GM21825 (cell line): ENCODE results near the gene GRIK2.
"Not testable (repeated sequence)": the region's sequence is repeated elsewhere in the genome, so short reads cannot be mapped to it uniquely, and the experiment has no call there.

Source experiments
- ATAC-seq: cut with Tn5 transposase; IDR thresholded peaks from one replicate; pipeline ENCODE4 v1.9.1; 2021; ENCODE audit warnings: mild to moderate bottlenecking, moderate library complexity; ENCODE audit not compliant: unreplicated experiment

Gene GRIK2

DNA sequence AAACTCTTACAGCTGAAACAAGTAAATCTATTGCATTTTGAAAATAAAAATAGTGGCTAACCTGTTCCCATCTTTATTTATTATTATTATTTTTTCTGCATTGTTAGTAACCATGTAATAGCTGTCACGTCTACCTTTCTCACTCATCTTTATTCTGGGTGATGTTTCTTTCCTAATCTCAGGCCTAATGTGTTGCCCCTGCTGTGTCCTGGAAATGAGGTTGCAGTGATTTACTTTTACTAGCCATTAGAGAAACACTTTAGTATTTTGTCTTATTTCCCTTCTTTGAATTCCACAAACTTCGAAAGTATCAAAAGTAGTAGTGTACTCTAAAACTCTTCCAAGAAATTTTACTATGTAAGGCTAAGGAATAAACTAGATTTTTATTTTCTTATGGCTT is 546.9 kb downstream of the GRIK2 start:
- ATAC-seq = no peak

DNA sequence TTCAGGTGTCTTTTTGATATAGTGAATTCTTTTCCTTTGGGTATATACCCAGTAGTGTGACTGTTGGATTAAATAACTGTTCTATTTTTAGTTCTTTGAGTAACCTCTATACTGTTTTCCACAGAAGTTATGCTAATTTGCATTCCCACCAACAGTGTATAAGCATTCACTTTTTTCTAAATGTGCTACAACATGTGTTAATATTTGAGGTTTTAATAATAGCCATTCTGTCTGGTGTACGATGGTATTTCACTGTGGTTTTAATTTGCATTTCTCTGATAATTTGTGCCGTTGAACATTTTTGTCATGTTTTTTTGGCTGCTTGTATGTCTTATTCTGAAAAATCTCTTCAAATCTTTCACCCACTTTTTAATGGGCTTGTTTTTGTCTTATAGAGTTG is 563.5 kb downstream of the GRIK2 start:
- no peak for ATAC-seq

DNA sequence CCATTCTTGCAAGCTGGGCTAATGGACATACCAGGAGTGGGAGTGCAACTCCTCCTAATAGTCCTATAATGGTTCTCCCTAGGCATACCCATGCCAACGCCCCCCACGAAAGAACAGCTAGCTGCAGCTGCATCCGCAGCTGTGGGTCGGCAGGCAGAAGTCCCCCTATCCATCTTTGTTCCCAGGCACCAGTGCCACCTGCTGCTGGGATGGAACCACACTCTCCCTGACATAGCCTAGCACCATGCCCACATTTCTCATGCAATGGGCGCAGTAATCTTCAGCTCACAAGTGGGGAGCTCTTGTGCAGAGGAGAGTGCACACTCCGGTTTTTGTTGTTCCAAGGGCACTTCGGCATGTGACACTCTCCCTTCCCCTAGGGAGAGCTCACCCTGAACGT is 567.8 kb downstream of the GRIK2 start:
- no peak for ATAC-seq

DNA sequence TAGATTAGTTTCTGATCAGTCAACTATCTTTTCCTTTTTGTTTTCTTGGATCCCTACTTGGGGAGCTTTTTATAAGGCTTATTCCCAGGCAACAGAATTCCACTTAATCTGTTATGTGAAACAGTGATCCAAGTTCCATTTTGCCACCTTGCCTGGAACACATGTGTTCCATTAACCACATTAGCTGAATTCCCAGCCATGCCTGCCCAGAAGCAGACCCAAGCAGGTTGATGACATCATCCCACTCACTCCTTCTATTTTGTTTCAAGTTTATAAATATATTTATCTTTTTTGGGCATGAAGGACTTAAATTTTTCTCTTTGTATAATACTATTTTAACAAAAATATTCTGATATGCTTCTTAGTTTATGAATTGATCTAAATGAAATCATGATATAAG is 587.4 kb downstream of the GRIK2 start:
- no peak for ATAC-seq

DNA sequence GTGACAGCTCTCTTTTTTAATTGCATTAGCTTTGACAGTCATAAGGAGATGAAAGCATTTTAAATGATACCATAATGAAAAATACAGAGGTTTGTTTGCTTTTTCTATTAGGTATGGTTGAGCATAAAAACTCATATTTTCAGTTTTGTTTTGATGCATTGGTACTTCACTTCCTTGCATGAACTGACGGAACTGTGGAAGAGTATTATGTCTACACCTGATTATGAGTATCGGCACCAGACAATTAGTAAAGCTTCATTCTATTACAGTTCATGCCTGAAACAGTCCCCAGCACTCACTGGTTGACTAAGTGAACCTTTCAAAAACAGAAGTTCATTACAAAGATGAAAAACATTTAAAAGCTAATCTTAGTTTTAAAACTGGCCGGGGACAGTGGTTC is 593.0 kb downstream of the GRIK2 start:
- ATAC-seq = no peak

DNA sequence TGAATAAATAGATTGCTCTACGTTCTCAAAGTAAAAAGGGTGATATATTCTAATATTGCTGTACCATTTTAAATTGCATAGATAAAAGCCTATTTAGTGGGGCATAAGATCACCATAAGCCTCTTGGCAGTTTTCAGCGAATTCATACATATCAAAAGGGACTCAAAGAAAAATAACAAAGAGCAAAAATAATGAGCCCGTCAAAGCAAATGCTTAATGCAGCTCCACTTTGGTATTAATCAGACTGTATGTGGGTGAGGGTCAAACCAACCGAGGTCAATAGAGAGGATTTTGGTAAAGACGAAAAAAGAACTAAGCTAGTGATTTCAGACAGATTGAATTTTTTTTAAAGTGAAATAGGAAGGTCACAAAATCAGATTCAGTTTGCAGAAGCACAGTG is 598.8 kb downstream of the GRIK2 start:
- no peak for ATAC-seq

DNA sequence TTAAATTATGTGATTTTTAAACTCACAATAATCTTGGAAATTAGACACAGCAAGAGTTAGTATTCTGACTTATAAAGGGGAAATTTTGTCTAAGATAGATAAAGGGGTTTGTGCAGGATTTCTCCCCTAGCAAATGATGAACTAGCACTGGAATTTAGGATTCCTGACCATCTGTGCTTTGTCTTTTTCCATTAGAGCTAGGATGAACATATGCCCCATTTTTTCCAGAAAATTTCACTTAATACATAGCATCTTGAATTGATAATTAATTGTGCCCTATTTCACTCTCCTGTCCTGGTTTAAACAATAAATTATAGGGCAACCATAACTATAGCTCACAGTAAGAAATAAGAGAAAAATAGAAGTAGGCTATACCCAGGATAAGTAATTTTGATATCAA is 601.0 kb downstream of the GRIK2 start:
- ATAC-seq = no peak

DNA sequence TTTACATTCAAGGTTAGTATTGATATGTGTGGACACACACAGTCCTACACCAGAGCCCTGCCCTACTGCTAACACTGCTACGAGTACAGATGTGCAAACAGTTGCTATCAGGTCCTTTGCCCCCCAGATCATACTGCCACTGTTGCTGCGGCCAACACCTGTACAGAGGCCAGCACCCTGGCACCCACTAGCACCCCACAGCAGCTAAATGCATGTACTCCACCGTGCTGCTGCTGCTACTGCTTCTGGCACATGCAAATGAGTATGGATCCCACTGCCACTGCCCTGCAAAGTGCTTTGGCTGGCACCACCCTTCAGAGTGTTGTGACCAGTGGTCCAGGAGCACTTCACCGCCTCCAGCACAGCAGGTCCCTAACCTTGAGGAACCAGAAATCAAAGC is 621.9 kb downstream of the GRIK2 start:
- ATAC-seq = no peak

DNA sequence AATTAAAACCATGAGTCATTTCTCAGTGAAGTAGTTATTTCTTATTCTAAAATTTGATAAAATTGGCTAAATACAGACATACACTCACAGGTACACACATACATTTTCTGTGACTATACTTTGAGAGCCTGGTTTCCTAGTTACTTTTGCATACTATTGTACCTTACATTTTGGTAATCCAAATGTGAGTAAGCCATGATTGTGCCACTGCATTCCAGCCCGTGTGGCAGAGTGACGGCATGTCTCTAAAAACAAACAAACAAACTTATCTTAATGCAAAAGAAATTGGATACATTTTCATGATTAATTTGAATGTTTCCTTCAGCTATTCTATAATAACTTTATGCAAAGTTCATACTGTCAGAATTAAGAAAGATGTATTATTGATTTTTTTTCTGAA is 628.8 kb downstream of the GRIK2 start:
- ATAC-seq = no peak

DNA sequence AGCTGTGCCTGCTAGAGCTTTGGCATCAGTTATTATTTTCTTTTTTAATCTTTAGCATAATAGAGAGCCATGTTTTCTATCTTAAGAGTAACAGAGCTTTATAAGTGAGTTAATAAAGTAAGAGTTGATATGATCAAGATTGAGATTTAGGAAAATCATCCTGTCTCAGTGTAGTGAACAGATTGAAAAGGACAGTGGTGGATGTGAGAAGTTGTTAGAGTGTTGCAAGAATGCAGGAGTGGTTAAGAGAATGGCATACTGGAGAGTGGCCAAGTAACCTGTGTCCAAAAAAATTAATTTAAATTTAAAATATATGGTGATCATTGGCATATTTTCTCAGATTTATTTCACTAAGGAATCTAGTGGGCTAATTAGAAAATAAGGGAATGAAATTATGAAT is 629.3 kb downstream of the GRIK2 start:
- no peak for ATAC-seq

DNA sequence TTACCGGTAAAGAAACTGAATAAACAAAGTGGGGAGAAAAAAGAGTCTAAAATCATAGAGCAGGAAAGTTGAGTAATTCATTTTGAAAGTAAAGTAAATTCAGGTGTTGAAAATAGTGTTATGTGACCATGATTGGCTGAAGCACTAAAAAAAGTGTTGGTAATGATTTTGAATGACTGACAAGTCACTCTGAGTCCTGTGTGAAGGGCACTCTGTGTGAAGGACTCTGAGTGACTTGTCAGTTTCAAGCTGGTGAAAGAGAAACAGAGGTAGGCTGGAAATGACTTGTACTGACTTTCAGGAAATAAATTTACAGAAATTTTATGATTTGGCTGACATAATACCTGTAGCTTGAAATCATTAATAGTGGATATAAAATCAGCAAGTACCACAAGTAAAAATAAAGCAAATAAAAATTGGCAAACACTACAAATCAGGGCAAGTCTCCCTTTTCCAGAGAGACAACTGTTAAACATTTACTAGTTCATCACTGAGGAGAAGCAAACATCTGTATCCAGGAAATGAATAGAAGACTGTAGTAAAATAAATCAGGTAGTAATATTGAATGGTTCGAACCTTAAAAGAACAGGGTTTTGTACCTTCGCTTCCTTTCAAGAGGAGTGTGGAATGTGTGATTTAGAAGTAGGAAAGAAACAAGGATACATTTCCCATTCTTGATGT is 630.6 kb downstream of the GRIK2 start:
- no peak for ATAC-seq

DNA sequence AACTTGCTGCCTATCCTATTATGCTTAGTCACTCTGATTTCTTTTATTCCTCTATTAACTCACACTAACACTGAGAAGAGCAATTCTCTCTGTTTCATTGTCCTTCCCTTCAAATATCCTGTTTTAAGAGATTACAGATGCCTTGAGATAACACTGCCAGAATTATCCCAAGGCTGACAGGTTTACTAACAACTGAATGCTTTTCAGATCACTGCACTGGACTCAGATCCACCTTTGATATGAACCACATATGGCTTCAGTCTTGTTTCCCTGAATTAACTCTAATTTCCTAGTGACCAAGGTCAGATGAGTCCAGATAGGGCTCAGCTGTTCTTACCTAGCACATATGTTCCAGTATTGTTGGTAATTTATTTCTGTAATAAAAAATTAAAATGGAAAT is 633.1 kb downstream of the GRIK2 start:
- no peak for ATAC-seq

DNA sequence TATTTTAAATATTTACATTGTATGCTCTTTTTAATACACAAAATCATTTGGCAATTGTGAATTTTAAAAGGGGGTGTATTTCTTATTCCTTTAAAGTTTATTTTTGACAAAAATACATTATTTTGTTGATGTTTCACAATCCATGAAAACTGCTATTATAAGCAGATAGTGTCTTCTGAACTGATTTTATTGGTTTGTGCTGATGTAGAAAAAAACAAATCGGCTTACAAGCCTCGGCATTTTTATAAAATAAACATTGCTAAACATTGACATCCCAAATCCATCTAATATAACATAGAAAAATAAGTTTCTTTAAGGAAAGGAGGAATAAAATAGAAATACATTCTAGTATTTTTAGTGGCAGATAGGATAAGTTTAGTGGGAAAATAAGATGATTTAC is 634.7 kb downstream of the GRIK2 start:
- no peak for ATAC-seq

DNA sequence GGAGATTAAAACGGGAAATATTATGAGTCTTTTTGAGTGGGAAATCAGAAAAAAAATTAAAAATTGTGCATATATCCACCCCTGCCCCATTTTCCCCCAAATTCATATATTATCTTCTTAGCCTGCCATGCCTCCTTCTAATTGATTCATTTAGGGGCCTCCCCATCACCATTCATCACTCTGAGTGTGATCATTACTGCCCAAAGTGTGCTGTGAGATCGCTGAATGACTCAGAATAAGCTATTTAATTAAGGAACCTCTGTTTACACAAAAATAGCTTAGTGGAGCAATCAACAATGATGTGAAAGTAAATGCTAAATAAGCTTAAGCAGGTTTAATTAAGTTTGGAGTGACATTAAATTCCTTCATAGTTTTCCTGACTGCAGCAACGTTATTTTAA is 645.5 kb downstream of the GRIK2 start:
- ATAC-seq = no peak

DNA sequence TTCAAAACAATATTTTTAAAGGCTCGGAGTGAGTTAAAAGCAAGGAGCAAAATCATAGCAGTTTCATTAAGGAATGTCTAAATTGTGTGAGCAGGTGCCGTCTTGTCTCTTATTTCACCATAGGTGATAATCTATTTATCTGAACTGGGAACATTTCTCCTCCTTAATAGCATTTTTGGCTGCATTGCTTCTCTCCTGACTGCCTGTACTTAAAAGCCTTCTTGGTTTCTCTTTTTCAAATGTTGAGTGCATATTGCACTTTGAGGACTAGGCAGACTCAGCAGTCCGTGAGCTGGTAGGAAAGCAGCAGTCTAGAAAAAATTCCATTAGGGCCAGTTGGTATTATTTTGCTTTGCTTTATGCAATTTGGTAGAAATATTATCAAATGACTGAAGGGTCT is 645.9 kb downstream of the GRIK2 start:
- no peak for ATAC-seq

DNA sequence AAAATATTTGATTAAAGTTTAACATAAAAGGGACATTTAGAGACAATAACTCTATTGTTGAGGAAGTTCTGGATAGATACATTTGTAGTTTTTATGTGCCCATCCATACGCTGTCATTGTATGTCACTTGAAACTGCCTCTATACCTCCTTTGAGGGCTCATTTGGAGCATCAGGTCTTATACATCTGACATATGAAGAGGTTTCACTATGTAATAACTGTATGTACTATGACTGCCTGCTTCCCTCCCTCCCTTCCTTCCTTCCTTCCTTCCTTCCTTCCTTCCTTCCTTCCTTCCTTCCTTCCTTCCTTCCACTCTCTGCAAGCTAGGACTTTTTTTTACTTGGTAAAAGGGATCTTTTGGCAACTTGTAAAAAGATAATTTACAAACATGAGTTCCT is 657.5 kb downstream of the GRIK2 start:
- ATAC-seq = no peak

DNA sequence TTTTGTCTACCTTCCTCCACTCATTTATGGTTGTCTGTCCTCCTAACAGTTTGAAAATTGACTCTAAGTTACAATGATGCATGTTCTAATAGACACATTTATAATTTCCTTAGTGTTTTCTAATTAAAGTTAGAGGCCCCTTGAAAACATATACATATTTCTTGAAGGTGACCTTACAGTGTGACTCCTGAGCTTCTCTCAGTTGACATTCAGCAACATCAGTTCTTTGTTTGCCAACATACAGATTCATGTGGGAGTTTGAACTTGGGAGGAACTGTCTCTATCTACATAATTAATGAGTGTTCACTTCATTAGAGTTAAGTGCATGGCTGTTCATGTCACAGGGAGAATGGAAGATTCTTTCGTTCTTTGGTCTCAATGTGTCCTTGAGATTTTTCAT is 658.2 kb downstream of the GRIK2 start:
- no peak for ATAC-seq

DNA sequence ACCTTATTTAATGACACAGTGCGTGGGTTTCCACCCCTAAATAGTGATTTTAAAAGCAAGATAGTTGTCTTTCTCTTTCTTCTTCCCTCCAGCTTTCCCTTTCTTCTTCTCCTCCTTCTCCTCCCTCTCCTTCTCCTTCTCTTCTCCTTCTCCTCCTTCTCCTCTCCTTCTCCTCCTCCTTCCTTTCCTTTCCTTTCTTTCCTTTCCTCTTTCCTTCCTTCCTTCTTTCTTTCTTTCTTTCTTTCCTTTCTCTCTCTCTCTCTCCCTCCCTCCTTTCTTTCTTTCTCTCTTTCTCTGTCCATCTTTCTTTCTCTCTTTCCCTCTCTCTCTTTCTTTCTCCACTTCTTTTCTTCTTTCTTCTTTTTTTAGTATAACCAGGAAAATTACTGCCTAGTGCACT is 670.6 kb downstream of the GRIK2 start:
- no peak for ATAC-seq

DNA sequence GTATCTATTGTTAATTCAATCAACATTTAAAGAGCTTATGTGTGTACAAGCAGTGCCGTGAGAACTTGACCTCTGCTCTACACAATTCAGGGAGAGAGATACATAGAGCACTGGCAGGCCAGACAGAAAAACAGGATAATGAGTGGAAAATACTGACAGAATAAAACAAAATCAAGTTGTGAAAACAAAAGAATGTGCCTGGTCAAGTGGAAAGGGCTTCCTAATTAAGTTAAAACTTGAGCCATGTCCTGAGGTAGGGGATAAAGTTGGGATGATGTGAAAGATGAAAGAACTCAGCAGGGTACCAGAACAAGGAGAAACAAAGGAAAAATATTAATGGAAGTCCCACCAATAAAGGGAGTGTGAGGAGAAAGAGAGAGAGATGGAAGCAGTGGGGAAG is 672.8 kb downstream of the GRIK2 start:
- no peak for ATAC-seq

DNA sequence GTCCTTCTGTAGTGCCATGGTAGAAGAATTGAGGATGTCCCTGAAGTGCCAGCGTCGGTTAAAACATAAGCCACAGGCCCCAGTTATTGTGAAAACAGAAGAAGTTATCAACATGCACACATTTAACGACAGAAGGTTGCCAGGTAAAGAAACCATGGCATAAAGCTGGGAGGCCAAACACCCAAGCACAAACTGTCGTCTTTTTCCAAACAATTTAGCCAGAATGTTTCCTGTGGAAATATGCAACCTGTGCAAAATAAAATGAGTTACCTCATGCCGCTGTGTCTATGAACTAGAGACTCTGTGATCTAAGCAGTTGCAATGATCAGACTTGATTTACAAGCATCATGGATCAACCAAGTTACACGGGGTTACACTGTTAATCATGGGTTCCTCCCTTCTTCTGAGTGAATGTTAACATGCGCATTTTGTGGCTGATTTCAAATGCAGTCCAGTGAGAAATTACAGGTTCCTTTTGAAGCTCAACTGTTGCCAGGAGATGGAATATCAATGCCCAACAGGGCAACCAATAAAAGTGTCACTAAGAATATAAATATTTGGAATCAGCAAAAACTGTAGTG is 674.9 kb downstream of the GRIK2 start:
- ATAC-seq = no peak

DNA sequence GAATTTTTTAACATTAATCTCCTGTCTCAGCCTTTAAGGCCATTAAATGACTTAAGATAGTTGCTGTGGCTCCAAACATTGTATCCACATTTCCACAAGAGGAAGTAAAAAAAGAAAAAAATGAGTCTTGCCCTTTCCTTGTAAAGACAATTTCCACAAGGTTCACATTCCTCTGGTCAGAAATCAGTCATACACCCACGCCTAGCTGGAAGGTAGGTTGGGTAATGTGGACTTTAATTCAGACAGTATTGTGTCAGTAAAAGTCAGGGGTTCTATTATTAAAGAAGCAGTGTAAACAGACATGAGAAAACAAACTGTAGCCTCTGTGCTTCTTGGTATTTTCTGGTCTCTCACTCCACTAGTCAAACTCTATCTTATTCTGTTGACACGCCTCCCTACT is 682.0 kb downstream of the GRIK2 start:
- no peak for ATAC-seq

DNA sequence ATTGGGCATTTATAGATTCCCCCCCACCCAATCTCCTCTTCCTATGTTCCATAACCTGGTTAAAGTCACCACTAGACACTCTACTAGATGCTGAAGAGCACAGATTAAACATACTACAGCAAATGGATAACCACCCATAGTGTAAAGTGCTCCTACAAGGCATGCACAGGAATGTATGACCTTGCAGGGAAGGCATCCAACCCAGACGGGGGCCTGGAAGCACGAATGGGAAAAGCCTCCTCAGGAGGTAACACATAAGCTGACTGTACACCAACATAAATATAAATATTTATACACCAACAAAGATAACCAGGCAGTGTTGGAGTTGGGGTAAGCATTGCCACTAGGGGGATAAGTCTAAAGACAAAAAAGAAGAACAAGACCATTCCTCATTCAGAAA is 691.7 kb downstream of the GRIK2 start:
- no peak for ATAC-seq

DNA sequence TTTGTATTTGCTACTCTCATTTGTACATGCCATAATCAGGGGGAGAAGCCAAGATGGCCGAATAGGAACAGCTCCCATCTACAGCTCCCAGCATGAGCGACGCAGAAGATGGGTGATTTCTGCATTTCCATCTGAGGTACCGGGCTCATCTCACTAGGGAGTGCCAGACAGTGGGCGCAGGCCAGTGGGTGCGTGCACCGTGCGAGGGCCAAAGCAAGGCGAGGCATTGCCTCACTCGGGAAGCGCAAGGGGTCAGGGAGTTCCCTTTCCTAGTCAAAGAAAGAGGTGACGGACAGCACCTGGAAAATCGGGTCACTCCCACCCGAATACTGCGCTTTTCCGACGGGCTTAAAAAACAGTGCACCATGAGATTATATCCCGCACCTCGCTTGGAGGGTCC is 694.7 kb downstream of the GRIK2 start:
- ATAC-seq = not testable (repeated sequence)
